ENCODE data around the gene KCTD17.
A peak's percentile ranks its signal among the peaks of the same experiment; 100 is the strongest.

KCTD17 gene

DNA sequence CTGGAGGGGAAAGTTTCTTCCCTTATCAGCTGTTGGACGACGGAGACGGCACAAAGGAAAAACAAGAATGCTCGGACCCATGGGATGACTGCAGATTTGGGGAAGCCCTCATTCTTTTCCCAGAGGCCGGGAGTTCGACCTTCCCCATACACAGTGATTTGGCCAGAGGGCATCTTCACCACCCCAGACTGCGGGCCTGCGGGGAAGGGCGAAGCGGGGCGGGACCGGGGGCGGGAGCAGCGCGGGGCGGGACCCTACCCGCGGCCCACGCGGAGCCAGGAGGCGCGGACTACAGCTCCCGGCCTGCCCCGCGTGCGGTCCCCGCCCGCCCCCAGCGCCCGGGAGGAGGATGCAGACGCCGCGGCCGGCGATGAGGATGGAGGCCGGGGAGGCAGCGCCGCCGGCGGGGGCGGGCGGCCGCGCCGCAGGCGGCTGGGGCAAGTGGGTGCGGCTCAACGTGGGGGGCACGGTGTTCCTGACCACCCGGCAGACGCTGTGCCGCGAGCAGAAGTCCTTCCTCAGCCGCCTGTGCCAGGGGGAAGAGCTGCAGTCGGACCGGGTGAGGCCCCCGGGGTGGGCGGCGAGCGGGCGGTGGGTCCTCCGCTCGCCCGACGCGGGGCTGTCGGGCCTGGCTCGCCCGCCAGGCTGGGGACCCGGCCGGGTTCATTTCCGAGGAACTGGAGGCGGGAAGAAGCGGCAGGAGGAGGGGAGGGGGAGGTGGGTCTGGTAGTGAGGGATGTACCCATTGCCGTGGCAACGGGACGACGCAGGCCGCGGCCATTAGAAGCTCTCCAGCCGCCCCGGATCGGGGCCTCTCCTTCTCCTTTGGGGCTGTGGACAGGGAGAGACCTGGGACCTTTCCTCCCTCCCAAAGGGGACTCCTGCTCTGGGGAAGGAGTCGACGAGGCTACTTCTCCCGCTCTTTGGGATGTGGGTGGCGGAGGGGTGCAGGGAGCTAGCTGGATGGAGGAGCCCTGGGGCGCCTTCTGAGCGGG lies at the start of gene KCTD17:
KCTD17 (plus strand) TSS at position 352 of the 995 bp plus-strand sequence; CDS start at position 371, 19 bp downstream.
- peak; percentile 53 to 80 (median 65) for DNase-seq (ENCODE audit: low read depth in 4 of 4, low spot score in 1 of 4)

DNA sequence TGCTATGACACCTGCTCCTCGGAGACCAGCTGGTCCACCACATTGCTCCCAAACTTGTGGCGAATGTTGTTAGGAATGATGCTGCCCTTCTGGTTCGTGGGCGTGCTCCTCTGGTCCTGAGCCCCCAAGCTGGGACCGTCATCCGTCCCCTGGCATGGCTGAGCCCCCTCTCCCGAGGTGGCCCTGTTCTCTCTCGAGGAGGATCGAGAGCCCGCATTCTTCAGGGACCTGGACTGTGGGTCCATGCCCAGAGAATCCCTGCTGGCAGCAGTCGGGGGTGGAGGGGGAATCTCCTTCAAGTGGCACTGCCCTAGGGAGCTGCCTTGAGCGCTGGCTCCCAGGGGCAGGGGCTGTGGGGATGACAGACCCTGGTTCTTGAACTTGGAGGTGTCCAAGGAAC lies 49.7 kb upstream of the KCTD17 start:
- DNase-seq (ENCODE audit: low read depth in 4 of 4, low spot score in 1 of 4): no peak

DNA sequence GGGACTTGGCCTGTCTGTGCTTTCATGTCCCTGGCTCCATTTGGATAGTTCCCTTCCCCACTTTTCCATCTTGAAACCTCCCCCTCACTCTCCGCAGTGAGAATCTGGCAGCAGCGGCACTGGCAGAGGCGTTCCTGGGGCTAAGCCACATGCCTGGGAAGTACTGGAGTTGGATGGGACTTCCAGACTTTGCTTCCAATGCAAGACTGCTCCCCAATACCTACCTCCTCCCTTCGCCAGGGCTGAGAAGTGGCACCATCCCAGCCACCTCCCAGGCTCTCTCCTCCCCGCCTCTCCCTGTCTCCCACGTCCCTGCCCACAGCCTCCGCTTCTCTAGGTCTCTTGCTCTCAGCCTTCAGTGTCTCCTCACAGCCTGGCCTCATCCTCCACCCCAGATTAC lies 48.9 kb upstream of the KCTD17 start:
- DNase-seq (ENCODE audit: low read depth in 4 of 4, low spot score in 1 of 4): no peak

- DNase-seq (ENCODE audit: low read depth in 4 of 4, low spot score in 1 of 4): no peak
Measured at GRCh38 chr22:37007651-37008050, 43.9 kb upstream of the KCTD17 start.

DNA sequence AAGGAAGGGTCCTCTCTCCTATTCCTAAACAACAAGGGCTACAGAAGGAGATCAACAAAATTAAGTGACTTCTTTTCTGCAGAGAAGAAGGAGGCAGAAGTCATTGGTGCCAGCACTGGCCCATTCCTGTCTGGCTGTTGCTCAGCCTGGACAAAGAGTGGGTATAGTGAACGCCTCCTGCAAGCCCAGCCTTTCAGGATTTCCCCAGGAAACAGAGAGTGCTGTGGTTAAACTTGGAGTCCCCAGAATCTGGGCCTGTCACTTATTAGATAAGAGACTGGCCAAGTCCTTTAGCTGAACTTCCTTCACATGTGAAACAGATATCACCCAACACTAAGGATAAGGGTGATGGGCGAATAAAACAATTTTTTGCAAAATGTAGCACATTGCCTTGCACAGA lies 43.2 kb upstream of the KCTD17 start:
- DNase-seq (ENCODE audit: low read depth in 4 of 4, low spot score in 1 of 4): no peak

- no peak for DNase-seq (ENCODE audit: low read depth in 4 of 4, low spot score in 1 of 4)
Measured at GRCh38 chr22:37009490-37009889, 42.1 kb upstream of the KCTD17 start.

GRCh38 chr22:37010174-37010573 lies 41.4 kb upstream of the KCTD17 start:
- DNase-seq (ENCODE audit: low read depth in 4 of 4, low spot score in 1 of 4): no peak

DNA sequence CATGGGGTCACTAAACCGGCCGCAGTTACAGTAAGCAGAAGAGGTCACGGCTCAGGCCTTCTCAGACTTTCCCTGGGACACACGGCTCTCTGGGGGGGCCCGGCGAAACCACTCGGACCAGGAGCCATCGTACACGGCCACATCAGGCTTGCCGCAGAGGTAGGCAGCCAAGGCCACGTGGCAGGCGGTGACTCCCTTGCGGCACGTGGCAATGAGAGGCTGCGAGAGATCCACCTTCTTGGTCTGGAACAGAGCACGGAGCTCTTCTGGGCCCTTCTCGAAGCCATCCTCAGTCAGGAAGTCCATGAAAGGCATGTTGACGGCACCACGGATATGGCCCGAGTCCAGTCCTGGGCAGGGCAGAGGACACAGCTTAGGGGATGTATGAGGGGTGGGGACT lies 40.6 kb upstream of the KCTD17 start:
- DNase-seq (ENCODE audit: low read depth in 4 of 4, low spot score in 1 of 4): no peak

- no peak for DNase-seq (ENCODE audit: low read depth in 4 of 4, low spot score in 1 of 4)
Measured at GRCh38 chr22:37011472-37011871, 40.1 kb upstream of the KCTD17 start.

DNA sequence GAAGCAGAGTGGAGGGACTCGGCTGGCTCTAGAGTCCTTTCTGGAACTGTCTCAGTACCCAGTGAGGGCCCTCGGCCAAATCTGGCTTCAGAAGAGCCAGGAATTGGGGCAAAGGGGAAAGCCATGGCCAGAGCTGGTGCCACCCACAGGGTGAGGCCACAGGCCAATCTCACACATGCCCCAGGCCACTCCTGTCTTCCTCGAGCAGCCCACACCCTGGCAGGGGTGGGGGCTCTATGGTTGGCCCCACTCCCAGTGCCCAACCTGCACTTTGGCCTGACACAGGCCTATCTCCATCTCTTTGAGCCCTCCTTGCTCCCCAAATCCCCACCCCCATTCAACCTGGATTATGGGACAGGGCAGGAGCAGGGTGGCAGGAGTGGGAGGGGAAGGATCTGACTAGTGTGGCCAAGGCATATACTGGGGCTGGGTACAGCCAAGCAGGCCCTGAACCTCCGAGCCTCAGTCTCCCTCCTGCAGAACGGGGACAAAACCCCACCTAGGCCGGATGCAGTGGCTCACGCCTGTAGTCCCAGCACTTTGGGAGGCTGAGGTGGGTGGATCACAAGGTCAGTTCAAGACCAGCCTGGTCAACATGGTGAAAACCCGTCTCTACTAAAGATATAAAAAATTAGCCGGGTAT lies 39.2 kb upstream of the KCTD17 start:
- DNase-seq (ENCODE audit: low read depth in 4 of 4, low spot score in 1 of 4): no peak

DNA sequence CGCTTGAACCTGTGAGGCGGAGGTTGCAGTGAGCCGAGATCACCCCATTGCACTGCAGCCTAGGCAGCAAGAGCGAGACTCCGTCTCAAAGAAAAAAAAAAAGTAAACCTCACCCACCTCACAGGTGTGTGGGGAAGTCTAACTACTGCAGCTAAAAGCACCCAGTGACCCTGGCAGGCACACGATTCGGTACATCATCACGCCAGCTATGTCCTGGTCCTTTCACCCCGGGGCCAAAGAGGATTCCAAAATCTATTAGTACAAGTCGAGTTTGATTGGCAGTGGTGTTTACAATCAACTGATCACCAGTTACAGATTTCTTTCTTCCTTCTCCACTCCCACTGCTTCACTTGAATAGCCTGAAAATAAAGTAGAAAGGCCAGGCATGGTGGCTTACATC lies 38.6 kb upstream of the KCTD17 start:
- DNase-seq (ENCODE audit: low read depth in 4 of 4, low spot score in 1 of 4): no peak

- no peak for DNase-seq (ENCODE audit: low read depth in 4 of 4, low spot score in 1 of 4)
Measured at GRCh38 chr22:37014415-37014806, 37.1 kb upstream of the KCTD17 start.

DNA sequence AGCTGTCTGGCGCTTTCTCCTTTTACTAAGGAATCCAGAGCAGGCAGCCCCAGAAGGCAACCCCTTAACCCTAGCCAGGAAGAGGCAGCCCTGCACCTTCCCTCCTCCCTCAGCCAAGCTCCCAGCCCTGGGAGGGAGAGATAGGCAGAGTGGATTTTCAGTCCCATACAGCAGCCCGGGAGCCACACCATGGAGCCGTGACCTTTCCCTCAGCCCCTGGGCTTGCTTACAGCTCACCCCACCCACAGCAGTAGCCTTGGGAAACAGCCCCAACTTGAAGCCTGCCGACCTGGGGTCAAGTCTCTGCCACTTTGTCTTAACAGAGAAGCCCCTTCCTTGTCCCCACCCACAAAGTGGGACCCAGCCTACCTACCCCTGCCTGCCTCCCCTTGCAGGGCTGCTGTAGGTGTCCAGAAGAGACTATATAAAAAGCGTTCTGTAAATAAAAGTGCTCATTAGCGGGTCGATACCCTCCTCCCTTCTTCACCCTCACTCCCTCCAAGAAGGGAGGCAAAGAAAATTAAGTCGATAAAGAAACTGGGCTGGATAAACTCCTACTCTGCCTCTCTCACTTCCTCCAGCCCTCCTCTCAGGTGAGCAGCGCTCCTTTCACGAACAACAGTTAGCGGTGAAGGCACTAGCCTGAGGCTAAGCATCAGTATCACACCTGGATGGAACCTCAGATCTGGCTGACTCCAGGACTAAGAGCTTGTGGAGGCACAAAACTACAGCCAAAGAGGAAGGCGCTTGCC lies 36.5 kb upstream of the KCTD17 start:
- no peak for DNase-seq (ENCODE audit: low read depth in 4 of 4, low spot score in 1 of 4)

- DNase-seq (ENCODE audit: low read depth in 4 of 4, low spot score in 1 of 4): no peak
Measured at GRCh38 chr22:37015587-37015878, 36.0 kb upstream of the KCTD17 start.

DNA sequence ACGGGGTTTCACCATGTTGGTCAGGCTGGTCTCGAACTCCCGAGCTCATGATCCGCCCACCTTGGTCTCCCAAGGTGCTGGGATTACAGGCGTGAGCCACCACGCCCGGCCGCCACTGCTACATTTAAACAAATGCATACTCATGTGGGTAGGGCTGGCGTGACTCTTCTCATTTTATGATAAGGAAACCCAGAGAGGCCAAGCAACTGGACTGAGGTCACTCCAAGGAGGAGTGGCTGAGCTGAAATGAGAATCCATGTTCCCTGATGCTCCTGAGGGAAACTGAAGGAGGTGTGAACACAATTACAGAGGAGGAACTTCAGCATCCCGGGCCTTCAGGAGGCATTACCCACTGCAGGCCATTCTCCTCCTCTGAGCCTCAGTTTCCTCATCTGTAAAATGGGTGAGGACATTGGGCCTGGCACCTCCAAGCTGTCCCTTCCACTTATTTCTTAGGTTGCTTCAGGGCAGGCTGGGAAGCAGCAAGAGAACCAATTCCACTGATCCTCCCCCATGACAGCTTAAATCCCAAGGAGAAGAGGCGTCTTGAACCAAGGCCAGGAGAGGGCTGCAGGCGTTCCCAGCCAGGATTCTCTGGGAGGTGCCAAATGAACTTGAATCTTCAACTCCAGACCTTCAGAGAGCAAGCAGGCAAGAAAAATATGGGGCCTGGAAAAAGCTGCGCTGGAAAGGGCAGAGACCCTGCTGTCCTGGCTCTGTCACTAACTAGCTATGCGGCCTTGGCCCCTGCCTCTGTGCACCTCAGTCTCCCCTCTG lies 35.2 kb upstream of the KCTD17 start:
- no peak for DNase-seq (ENCODE audit: low read depth in 4 of 4, low spot score in 1 of 4)

- DNase-seq (ENCODE audit: low read depth in 4 of 4, low spot score in 1 of 4): no peak
Measured at GRCh38 chr22:37017356-37017755, 34.2 kb upstream of the KCTD17 start.

- no peak for DNase-seq (ENCODE audit: low read depth in 4 of 4, low spot score in 1 of 4)
Measured at GRCh38 chr22:37018086-37018814, 33.3 kb upstream of the KCTD17 start.

DNA sequence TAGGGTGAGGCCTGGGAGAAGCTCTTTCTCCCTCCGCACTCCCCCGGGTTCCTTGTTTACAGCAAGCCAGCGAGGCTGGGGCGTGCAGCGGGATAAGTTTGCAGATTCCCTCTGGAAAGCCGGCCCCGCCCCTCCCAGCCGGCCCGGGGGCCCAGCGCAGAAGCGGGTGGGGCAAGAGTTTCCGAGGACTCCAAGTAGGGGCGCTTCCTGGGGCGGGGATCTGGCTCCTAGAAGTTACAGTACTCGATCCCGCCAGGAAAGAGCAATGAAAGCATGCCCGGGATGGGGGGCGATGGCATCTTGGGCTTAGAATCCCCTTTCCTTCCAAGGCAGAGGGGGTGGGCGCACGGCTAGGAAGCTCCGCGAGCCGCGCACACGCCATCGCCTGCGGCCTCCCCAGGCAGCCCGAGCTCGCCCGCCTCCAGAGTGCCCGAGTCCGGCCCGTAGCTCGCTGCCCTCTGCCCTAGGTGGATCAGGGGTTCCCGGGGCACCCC lies 32.7 kb upstream of the KCTD17 start:
- DNase-seq (ENCODE audit: low read depth in 4 of 4, low spot score in 1 of 4): no peak

DNA sequence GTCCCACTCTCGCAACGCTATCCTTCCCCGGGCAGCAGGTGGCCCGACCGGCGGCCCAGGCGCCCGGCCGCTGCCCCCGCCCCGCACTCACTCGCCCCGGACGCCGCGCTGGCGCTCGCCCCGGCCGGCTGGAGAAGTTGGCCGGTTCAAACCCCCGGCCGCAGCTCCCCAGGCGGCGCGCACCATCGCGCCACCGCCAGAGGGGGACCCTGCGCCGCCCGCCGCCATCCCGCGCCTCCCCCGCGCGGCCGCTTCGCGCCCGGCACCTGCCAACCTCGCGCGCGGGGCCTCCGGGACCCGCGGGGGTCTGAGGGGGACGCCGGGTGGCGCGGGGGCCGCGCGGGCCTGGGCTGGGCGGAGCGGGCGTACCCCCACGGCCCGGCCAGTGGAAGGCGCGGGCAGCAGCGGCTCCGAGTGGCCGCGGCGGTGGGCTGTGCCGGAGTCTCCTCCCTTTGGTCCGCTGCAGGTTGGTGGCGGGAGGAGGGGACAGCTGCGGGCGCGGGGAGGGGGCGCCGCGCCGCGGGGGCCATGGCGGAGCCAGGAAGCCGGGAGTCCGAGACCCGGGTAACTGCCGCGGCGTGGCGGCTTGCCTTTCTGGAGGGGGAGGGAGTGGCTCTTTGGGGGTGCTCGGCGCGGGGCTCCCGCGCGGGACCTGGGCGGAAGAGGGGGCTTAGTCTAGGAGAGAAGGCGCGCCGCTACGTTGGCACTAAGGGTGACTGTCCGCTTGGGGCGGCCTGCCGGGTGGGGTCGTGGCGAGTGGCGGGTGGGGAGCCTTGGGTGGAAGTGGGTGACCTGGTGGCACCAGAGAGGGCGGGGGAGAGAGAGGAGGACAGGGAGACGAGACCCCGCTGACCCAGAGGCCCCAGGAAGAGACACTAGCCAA lies 32.0 kb upstream of the KCTD17 start, which contains the start of the genes MPST and TST:
MPST (plus strand) TSS at position 434 of the 883 bp plus-strand sequence; CDS start at position 529, 95 bp downstream.
TST (minus strand) TSS at position 139 of the 883 bp plus-strand sequence. CDS start 715 bp downstream, outside the sequence.
- DNase-seq (ENCODE audit: low read depth in 4 of 4, low spot score in 1 of 4): peak in 1 of 4 experiments; percentile 29

Data from stimulated activated CD4-positive, alpha-beta T cell treated with anti-CD3 and anti-CD28 coated beads, Interleukin-1b, Interleukin-23, amount 100 ng/mL, for 24 hours (primary cell).